ENCODE measurements around the gene CD109. TPM values are rescaled to one million over a fixed set of nuclear protein-coding genes. Genes with fewer than 3 reads are reported as not detected.

Gene CD109
- total RNA-seq, 4 donors from 2014 or later: 1.9 to 7.4 (median 4.8) TPM

GRCh38 chr6:73784726-73785505 is 88.9 kb downstream of the CD109 start:
- TF ChIP-seq POLR2AphosphoS5 (IDR thresholded peaks at IDR 0.05) (no peak), CTCF (IDR thresholded peaks at IDR 0.05) (no peak), EP300 (IDR thresholded peaks at IDR 0.05; ENCODE audit: low read depth) (no peak), POLR2A (IDR thresholded peaks at IDR 0.05) (no peak)
- H3K4me3 ChIP-seq: no peak overlapping the region

GRCh38 chr6:73790574-73790973 is 94.6 kb downstream of the CD109 start:
- in situ Hi-C loops (cut with MboI; ENCODE audit: low pct_ligation_motif_present in 1 of 4, low pct_unique_long_range_greater_than_20kb in 1 of 4, low sequenced_read_pairs in 3 of 4): no loop called here

More at GRCh38 chr6:73784726-73785505, 88.9 kb downstream of the CD109 start:
- WGBS, 2 donors (ENCODE audit: low coverage in 1 of 2): 69 to 83% methylated on average over 3 of the region's 3 CpGs
- intact Hi-C loops (cut with DNase I; ENCODE audit: low total_unique reads) (no loop called here), in situ Hi-C loops (cut with MboI; ENCODE audit: low pct_ligation_motif_present in 1 of 4, low pct_unique_long_range_greater_than_20kb in 1 of 4, low sequenced_read_pairs in 3 of 4) (no loop called here)
- Histone ChIP-seq H3K4me1 (no peaks in the 10 kb centered on the region), H3K27ac (no peak overlapping the region), H3K36me3 (no peaks in the 10 kb centered on the region), H3K9me3 (no peaks in the 10 kb centered on the region), H3K27me3 (no peaks in the 10 kb centered on the region)
- no peak for DNase-seq

GRCh38 chr6:73791336-73791735 is 95.3 kb downstream of the CD109 start:
- Histone ChIP-seq H3K36me3 (no peaks in the 10 kb centered on the region), H3K4me3 (no peak overlapping the region), H3K27ac (no peak overlapping the region), H3K4me1 (no peaks in the 10 kb centered on the region), H3K27me3 (no peaks in the 10 kb centered on the region), H3K9me3 (no peaks in the 10 kb centered on the region)
- no peak for DNase-seq
- no peak for TF ChIP-seq CTCF (IDR thresholded peaks at IDR 0.05)
- no peak for TF ChIP-seq EP300 (IDR thresholded peaks at IDR 0.05; ENCODE audit: low read depth)
- no peak for TF ChIP-seq POLR2A (IDR thresholded peaks at IDR 0.05)
- TF ChIP-seq POLR2AphosphoS5 (IDR thresholded peaks at IDR 0.05): no peak
- intact Hi-C loops (cut with DNase I; ENCODE audit: low total_unique reads) (no loop called here), in situ Hi-C loops (cut with MboI; ENCODE audit: low pct_ligation_motif_present in 1 of 4, low pct_unique_long_range_greater_than_20kb in 1 of 4, low sequenced_read_pairs in 3 of 4) (no loop called here)
- 78 to 86% methylated on average over 5 to 6 of the region's 6 CpGs for WGBS, 2 donors (ENCODE audit: low coverage in 1 of 2)

More at GRCh38 chr6:73790574-73790973, 94.6 kb downstream of the CD109 start:
- H3K4me1 ChIP-seq: no peaks in the 10 kb centered on the region
- intact Hi-C loops (cut with DNase I; ENCODE audit: low total_unique reads): no loop called here
- no peak overlapping the region for H3K4me3 ChIP-seq
- H3K9me3 ChIP-seq: no peaks in the 10 kb centered on the region
- H3K27ac ChIP-seq: no peak overlapping the region
- DNase-seq: no peak
- H3K27me3 ChIP-seq: no peaks in the 10 kb centered on the region
- H3K36me3 ChIP-seq: no peaks in the 10 kb centered on the region
- TF ChIP-seq CTCF (IDR thresholded peaks at IDR 0.05): no peak
- TF ChIP-seq POLR2AphosphoS5 (IDR thresholded peaks at IDR 0.05): no peak

GRCh38 chr6:73792738-73793137 is 96.7 kb downstream of the CD109 start:
- no peak overlapping the region for H3K27ac ChIP-seq
- 58 to 61% methylated on average over 2 of the region's 2 CpGs for WGBS, 2 donors (ENCODE audit: low coverage in 1 of 2)
- in situ Hi-C loops (cut with MboI; ENCODE audit: low pct_ligation_motif_present in 1 of 4, low pct_unique_long_range_greater_than_20kb in 1 of 4, low sequenced_read_pairs in 3 of 4) (no loop called here), intact Hi-C loops (cut with DNase I; ENCODE audit: low total_unique reads) (no loop called here)
- TF ChIP-seq CTCF (IDR thresholded peaks at IDR 0.05) (no peak), POLR2A (IDR thresholded peaks at IDR 0.05) (no peak), EP300 (IDR thresholded peaks at IDR 0.05; ENCODE audit: low read depth) (no peak)
- H3K4me1 ChIP-seq: no peaks in the 10 kb centered on the region
- H3K27me3 ChIP-seq: no peaks in the 10 kb centered on the region
- no peak for DNase-seq
- no peaks in the 10 kb centered on the region for H3K9me3 ChIP-seq
- no peaks in the 10 kb centered on the region for H3K36me3 ChIP-seq
- H3K4me3 ChIP-seq: no peak overlapping the region
